GM21526 (cell line): ENCODE data around the gene GSS.

Source experiments
- ATAC-seq: cut with Tn5 transposase; IDR thresholded peaks from one replicate; pipeline ENCODE4 v1.9.1; 2021; ENCODE audit warnings: moderate library complexity; ENCODE audit not compliant: unreplicated experiment, low FRiP score

GSS gene

GRCh38 chr20:34955231-34956040, at the start of gene GSS, which contains the start of gene MYH7B:
Gene GSS, minus strand, starts transcription at chr20:34955806. Its CDS starts 3,954 bp downstream, at chr20:34951852.
Gene MYH7B, plus strand, starts transcription at chr20:34955868. Its CDS starts 22,138 bp downstream, at chr20:34978006.
- ATAC-seq, result peak; percentile 79

GRCh38 chr20:35004749-35005462, 49.3 kb upstream of the GSS start:
- no peak for ATAC-seq

- ATAC-seq, result no peak
Measured at GRCh38 chr20:35004051-35004725, 48.6 kb upstream of the GSS start.

- ATAC-seq, result no peak
Measured at GRCh38 chr20:35003211-35004031, 47.8 kb upstream of the GSS start.

GRCh38 chr20:35002426-35003210, 47.0 kb upstream of the GSS start:
- ATAC-seq, result no peak

- ATAC-seq, result no peak
Measured at GRCh38 chr20:35001596-35002362, 46.2 kb upstream of the GSS start.

- no peak for ATAC-seq
Measured at GRCh38 chr20:35000922-35001595, 45.5 kb upstream of the GSS start.

- ATAC-seq, result no peak
Measured at GRCh38 chr20:35000311-35000921, 44.8 kb upstream of the GSS start.

GRCh38 chr20:34999782-35000181, 44.2 kb upstream of the GSS start:
- no peak for ATAC-seq

GRCh38 chr20:34999021-34999451, 43.4 kb upstream of the GSS start:
- ATAC-seq, result no peak

- no peak for ATAC-seq
Measured at GRCh38 chr20:34998331-34998950, 42.8 kb upstream of the GSS start.

GRCh38 chr20:34997774-34998173, 42.2 kb upstream of the GSS start:
- no peak for ATAC-seq

GRCh38 chr20:34997131-34997561, 41.5 kb upstream of the GSS start:
- no peak for ATAC-seq

- ATAC-seq, result no peak
Measured at GRCh38 chr20:34996243-34997028, 40.8 kb upstream of the GSS start.

GRCh38 chr20:34995696-34996095, 40.1 kb upstream of the GSS start:
- no peak for ATAC-seq

- ATAC-seq, result no peak
Measured at GRCh38 chr20:34995192-34995591, 39.6 kb upstream of the GSS start.
